Activated CD4-positive, alpha-beta T cell treated with anti-CD3 and anti-CD28 coated beads for 1 hour (primary cell): ENCODE data around the gene PCID2.

Experiments used
- DNase-seq: peaks from one replicate; pipeline ENCODE4 v3.0.0-alpha.2; 2020

PCID2 gene

DNA sequence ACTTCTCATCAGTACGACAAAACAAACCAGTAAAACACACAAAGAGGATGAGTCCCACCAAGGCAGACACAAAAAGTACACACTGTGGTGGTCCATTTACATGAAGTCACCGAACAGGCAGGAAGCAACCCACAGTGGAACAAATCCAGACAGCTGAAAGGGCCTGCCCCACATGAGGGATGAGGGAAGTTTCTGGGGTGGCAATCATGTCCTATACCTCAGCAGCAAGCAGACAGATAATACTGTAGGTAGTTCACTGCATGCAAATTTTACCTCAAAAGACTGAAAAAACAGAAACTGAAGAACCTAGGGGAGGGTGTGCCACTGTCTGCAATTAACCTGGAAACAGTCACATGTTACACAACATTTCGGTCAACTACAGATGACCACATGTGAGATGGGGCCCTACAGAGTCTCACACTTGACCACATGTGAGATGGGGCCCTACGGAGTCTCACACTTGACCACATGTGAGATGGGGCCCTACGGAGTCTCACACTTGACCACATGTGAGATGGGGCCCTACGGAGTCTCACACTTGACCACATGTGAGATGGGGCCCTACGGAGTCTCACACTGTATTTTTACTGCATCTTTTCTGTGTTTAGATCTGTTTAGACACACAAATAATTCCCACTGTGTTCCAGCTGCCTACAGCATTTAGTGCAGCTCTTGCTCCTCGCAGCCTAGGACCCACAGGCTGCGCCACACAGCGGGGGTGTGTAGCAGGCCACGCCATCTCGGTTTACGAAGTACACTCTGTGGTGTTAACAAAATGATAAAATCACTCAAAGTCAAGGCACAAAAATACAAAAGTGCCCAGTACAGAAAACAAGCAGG, 22.2 kb downstream of the PCID2 start:
- no peak for DNase-seq

DNA sequence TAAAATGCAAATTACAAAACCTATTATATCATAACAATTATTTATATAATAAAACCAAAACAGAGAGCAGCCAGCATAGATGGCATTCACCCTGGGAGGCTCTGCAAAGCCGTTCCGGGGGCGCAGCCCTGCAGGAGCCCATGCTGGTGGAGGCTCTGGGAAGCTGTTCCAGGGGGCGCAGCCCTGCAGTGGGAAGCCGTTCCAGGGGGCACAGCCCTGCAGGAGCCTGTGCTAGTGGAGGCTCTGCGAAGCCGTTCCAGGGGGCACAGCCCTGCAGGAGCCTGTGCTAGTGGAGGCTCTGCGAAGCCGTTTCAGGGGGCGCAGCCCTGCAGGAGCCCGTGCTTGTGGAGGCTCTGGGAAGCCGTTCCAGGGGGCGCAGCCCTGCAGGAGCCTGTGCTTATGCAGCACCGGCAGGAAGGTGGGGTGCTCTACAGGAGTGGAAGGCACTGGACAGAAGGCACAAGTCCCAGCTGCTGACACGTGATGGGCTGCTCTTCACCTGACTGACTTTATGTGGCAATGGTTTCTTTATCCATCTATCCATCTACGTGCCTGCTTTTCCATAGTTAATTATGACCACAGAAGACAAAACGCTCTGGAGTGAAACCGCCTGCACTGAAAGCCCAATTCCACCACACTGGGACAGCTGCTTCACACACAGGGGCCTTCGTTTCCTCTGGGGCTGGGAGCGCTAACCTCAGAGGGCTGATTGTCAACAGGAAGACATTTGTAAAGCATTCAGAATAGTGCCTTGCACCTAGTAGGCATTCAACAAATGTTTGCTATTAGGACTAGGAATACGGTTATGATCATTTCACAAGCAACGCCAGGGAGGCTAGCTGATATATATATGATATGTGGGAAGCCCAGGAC, 23.7 kb downstream of the PCID2 start:
- DNase-seq: no peak

DNA sequence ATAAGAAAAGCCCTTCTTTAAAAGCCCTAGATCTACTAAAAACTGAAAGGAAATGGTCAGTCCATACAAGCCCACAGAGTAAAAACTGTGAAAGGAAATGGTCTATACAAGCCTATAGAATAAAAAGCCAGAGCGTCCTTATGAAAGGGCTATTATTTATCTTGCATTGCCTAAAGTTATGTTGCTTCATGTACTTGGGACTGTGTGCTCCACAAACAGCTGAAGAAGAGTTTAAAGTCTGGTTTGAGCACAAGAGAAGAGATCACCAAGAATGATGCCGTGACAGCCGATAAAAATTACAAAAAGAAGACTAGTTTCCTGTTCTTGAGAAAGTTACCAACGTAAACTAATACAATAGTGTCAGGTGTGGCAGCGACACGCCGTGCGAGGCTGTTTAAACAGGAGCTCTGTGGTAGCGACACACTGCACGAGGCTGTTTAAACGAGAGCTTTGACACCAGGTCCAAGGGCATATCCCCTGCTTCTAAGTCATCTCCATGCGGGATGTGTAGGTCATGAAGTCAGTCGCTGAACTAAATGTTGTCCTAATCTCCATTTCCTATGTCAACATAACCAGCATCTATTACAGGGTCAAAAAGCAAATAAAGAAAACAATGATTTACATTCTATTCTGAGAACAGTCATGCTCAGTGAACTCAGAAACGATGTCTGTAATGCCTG, 24.9 kb downstream of the PCID2 start:
- DNase-seq: no peak

DNA sequence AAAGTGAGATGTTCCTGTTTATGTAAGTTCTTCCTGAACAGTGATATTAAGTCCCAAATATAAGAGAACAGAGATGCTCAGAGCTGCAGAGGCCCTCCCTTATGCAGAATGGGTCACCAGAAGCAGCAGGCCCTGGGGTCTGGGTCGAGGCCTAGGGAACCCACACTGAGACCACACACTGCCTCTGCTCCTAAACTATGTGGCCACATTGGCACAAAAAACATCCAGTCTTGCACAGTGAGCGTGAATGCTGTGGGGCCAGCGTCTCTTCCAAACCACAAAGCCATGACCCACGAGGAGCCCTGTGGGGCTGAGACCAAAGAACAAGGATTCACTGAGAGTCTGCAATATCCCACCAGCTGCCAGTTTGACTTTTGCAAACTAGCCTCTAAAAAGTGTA, 26.4 kb downstream of the PCID2 start:
- no peak for DNase-seq

DNA sequence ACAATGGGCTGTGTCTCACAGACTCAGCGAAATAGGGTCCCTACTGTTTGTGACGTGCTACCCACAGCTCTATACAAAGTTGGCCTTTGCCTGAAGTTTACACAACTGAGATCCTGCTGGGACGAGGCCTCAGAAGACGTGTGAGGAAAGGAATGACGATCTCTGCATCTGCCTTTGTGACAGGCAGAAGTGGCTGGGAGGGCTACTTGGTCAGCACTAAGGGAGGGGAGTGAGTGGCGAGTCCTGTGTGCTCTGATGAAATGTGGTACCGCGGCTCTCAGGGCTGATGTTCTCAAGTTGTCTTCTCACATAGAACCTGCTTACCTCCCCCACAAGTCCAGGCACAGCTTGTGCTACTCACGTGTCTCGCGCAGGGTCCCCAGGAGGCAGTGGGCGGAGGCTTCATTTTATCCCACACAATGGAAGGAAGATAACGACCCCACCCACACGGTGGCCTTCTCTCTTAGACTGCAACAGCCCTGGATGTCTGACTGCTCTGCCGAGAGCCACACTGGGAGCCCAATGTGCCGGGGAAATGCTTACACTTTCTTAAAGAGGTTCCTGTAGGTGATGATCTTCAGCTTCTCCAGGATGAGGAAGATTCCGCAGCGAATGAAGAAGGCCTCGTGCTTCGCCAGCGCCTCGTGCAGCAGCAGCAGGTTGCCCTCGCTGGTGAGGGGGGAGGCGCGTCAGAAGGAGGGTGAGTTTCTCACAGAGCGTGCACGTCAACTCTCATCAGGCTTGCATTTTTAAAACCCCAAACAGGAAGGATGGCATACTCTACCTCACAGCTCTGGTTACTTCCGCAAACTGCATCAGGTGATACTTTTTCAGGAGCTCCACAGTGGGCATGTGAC, 28.9 kb downstream of the PCID2 start:
- DNase-seq: no peak

- no peak for DNase-seq
Observed at GRCh38 chr13:113178896-113179167, 29.6 kb downstream of the PCID2 start.

GRCh38 chr13:113178070-113178895, 30.2 kb downstream of the PCID2 start:
- no peak for DNase-seq

- DNase-seq: no peak
Observed at GRCh38 chr13:113176822-113177221, 31.6 kb downstream of the PCID2 start.

- peak; percentile 46 for DNase-seq
Observed at GRCh38 chr13:113176280-113176679, 32.2 kb downstream of the PCID2 start.

GRCh38 chr13:113172419-113172926, 36.0 kb downstream of the PCID2 start:
- no peak for DNase-seq

- DNase-seq: no peak
Observed at GRCh38 chr13:113171250-113172125, 37.0 kb downstream of the PCID2 start.

- no peak for DNase-seq
Observed at GRCh38 chr13:113170511-113170910, 38.0 kb downstream of the PCID2 start.

DNA sequence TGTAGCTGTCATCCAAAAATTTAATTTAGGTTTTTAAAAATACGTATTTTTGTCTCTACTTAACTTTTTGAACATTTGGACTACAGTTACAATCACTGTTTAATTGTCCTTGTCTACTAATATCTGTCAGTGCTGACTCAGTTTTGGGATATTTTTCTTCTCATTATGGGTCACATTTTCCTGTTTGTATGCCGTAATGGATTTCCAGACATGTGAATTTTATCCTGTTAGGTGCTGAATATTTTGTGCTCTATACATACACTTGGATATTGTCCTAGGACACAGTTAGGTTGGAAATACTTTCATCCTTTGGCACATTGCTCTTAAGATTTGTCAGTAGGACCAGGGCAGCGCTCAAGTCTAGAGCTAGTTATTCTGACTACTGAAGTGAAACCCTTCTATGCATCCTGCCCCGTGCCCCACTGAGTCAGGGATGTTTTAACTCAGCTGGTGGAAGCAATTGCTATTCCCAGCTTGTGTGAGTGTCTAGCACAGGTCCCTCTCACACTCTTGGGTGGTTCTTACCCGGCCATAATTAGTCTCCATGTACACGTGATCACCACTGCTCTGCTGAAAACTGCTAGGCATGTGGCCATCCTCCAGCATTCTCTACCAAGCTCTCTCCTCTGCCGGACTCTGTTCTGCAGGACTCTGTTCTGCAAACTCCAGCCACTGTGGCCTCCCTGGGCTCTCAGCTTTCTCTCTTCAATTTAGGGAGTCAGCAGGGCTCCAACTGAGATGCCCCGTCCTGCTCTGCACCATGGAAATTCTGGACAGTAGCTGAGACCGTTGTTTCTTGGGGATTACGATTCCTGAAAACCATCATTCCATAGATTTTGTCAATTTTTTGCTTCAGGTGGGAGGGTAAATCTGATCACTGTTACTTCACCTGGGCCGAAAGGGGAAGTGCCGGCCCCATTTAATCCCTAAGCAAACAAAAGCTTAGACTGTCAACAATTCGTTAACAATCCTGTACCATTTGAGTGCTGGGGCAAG, 38.9 kb downstream of the PCID2 start:
- no peak for DNase-seq

GRCh38 chr13:113168211-113168610, 40.3 kb downstream of the PCID2 start:
- DNase-seq: no peak

- DNase-seq: no peak
Observed at GRCh38 chr13:113167575-113167974, 40.9 kb downstream of the PCID2 start.

DNA sequence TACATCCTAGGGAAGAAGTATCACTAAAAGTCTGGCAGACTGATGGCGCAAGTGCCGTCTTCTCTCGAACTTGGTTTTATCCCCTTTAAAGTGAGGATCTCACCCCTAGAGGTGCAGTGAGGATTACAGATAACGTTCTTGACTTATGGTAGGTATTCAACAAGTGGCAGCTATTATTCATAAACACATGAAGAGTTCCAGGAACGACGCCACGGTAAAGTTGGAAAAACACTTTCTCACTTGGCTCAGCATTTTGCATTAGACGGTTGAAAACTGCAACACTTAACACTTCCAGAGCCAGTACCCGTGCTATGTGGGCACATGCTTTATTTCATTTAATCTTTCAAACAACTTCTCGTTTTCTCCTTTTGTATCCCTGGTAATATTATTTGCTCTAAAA, 41.3 kb downstream of the PCID2 start:
- DNase-seq: no peak

DNA sequence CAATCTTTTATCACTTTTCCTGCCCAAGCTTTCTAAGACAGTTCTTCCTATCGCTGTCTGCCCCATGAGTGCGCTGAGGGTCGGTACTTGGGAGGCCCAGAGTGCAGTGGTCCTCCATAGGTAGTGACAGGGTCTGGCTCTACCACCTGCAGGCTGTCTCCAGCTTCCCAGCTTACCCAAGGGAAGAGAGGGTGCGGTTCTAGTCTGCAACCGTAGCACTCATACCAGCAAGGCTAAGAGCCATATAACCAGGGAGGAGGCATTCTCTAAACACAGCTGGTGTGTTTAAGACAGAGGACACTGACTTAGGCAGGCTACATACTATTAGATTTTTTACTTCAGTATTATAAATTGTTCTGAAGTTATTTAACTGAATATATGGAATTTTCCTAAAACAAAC, 41.8 kb downstream of the PCID2 start:
- no peak for DNase-seq

DNA sequence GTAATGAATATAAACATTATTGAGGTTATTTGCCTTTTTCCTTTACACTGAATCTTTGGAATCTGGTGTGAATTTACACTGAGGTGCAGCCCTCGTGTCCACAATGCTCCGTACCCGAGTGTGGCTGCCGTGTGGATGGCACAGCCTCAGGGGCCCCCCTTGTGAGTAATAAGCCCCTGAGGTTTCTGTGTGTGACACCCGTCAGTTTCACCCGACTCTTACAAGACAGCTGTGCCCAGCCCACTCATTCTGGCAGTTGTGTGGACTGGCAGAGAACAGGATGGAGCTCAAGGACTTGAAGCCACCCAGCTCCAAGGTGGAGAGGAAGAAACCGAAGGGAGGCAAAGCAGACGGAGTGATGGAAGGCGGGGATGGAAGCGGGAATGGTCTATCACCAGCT, 42.2 kb downstream of the PCID2 start:
- no peak for DNase-seq

DNA sequence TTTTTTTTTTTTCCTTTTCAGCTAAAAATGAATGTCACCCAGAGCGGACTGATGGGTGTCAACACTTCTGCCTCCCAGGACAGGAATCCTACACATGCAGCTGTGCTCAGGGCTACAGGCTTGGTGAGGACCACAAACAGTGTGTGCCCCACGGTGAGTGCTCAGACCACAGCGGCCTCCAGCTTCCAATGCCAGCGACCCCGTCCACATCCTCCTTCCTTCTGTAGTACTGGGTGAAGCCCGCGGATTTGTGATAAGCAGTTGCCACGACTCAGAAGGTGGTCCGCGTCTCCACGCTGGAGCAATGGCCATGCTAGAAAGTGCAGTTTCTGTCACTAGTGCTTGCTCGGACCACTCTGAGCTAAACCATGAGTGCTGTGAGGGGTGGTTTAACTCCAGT, 44.0 kb downstream of the PCID2 start:
- no peak for DNase-seq
